Measurements from ENCODE around the gene LY6G5C. TPM values are rescaled to one million over a fixed set of nuclear protein-coding genes. Genes with fewer than 3 reads are reported as not detected.

Gene LY6G5C
- total RNA-seq, 1 donor from 2014 or later, result 6.5 TPM

DNA sequence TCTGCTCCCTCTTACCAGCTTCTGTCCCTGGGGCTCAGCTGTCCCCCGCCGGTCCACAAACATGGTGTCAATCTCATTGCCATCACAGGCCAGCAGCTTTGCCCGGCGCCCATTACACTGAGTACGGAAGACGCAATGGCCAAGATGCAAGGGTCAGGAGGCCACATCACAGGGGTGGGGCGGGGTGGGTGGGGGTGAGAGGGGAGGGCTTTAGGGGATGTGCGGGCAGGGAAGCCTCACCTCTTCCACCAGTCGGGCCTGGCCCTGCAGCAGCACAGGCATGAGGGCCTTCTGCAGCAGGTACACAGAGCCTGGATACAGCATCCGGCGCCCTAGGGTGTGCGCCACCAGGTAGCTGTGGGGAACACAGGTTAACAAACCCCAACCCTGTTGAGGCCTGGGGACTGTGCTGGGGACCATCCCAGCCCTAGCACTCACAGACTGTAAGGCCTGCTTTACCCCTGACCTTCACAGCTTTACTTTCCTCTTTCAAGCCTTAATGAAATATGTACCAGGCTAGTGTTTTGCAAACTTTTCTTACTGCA, 10.8 kb upstream of the LY6G5C start:
- TF ChIP-seq, protein P1, sequence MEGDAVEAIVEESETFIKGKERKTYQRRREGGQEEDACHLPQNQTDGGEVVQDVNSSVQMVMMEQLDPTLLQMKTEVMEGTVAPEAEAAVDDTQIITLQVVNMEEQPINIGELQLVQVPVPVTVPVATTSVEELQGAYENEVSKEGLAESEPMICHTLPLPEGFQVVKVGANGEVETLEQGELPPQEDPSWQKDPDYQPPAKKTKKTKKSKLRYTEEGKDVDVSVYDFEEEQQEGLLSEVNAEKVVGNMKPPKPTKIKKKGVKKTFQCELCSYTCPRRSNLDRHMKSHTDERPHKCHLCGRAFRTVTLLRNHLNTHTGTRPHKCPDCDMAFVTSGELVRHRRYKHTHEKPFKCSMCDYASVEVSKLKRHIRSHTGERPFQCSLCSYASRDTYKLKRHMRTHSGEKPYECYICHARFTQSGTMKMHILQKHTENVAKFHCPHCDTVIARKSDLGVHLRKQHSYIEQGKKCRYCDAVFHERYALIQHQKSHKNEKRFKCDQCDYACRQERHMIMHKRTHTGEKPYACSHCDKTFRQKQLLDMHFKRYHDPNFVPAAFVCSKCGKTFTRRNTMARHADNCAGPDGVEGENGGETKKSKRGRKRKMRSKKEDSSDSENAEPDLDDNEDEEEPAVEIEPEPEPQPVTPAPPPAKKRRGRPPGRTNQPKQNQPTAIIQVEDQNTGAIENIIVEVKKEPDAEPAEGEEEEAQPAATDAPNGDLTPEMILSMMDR (IDR thresholded peaks at IDR 0.05; ENCODE audit: unreplicated experiment), result no peak
- Mint-ChIP-seq H3K9me3 (ENCODE audit: low read depth) (no peaks in the 10 kb centered on the region), H3K36me3 (ENCODE audit: insufficient read depth) (peaks cover 22% of the 10 kb centered on the region), H3K27ac (peak overlapping the region; percentile 67), H3K27me3 (no peaks in the 10 kb centered on the region), H3K4me1 (ENCODE audit: low read depth) (peaks cover 11% of the 10 kb centered on the region), H3K4me3 (ENCODE audit: low read depth) (no peak overlapping the region)
- DNase-seq (ENCODE audit: low spot score, unreplicated experiment), result no peak

DNA sequence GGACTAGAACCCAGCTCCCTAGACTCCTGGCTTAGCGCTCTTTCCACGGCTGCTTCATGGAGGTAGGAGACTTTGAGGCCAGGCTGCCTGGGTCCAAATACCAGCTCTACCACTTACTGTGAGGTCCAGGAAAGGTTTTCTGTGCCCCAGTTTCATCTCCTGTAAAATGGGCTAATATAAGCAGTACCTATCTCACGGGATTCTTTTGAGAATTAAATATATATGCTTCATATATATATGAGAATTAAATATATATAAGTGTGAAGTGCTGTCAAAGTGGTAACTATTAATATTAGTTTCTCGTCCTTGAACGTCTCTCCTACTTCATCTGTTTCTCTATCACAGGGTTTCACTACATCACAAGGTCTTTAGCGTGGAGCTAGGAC, 10.2 kb upstream of the LY6G5C start:
- H3K27me3 Mint-ChIP-seq, result no peaks in the 10 kb centered on the region
- no peak for DNase-seq (ENCODE audit: low spot score, unreplicated experiment)
- no peaks in the 10 kb centered on the region for H3K9me3 Mint-ChIP-seq (ENCODE audit: low read depth)
- peaks cover 25% of the 10 kb centered on the region for H3K36me3 Mint-ChIP-seq (ENCODE audit: insufficient read depth)
- TF ChIP-seq, protein P1 (IDR thresholded peaks at IDR 0.05; ENCODE audit: unreplicated experiment), result no peak
- no peak overlapping the region for H3K4me3 Mint-ChIP-seq (ENCODE audit: low read depth)
- H3K4me1 Mint-ChIP-seq (ENCODE audit: low read depth), result peaks cover 11% of the 10 kb centered on the region
- H3K27ac Mint-ChIP-seq, result peak overlapping the region; percentile 96

DNA sequence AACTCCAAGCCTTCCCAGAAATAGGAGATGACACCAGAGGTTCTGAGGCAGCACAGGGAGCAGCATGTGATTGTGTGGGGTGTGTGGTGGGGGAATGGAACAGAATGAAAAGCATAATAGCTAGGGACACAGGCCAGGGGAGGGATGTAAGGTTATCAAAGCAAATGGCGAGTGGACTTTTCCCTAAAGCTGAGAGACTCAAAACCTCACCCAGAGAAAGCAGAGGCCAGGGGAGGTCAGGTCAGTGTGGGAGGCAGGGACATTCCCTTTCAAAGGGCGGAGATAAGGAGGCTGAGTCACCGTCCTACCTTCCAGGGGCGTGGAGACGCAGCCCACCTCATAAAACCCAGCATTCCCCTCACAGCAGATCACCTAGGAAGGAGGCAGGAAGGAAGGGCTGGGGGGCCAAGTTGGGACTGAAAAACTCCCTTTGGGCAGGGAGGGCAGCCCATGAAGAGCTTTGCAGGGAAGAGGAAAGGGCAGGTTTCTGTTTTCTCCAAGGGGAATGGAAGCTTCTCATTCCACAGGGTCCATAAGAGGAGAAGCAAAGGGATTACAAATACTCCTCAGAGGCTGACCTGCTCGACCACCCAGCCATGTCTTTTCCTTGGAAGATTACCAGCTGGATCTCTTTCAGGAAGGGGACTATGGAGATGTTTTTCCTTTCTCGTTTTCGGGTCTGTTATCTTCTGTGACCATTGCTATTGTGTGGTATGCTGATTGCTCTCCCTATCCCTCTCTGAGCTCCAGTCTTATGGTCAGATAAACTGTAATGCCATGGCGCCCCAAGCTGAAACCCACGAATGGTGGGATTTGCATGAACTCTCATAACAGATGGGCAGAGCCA, 9.6 kb upstream of the LY6G5C start:
- peaks cover 27% of the 10 kb centered on the region for H3K36me3 Mint-ChIP-seq (ENCODE audit: insufficient read depth)
- no peaks in the 10 kb centered on the region for H3K9me3 Mint-ChIP-seq (ENCODE audit: low read depth)
- no peak for DNase-seq (ENCODE audit: low spot score, unreplicated experiment)
- H3K27ac Mint-ChIP-seq, result peak overlapping the region; percentile 96
- H3K27me3 Mint-ChIP-seq, result no peaks in the 10 kb centered on the region
- no peak overlapping the region for H3K4me3 Mint-ChIP-seq (ENCODE audit: low read depth)
- H3K4me1 Mint-ChIP-seq (ENCODE audit: low read depth), result peaks cover 11% of the 10 kb centered on the region
- TF ChIP-seq, protein P1 (IDR thresholded peaks at IDR 0.05; ENCODE audit: unreplicated experiment), result no peak

DNA sequence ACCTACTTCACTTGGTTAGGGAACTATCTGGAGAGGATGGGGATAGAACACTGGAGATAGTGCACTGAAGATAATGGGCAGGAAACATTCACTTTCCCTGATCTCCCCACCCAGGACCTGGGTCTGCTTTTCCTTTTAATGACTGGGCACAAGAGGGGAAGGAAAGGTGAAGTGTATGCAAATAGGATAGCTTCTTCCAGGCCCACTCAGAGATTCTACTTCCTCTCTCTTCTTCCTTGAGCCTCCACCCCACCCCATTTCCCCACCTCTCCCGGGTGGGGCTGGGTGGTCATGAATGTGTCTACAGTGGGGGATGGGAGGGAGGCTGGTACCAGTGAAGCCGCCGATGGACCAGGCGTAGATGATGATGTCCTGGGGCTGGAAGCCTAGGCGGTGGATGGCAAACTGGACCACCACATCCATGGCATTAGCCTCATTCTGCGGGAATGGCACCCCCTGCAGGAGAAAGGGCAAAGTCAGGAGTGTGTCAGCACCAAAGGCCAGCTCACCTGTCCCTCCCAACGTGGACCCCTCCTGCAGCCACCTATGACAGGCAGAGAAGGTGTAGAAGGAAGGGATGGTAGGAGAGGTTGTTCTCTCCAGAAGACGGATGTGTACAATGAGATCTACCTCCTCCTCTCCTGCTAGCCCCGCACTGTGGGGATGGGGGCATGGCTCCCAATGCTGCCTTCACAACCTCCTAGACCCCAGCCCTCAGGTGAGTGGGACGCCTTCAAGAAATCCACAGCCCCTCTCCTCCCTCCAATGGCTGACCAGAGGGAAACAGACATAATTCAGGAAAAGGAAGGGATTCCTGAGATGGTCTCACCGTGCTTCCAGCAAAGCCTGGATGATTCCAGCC, 8.6 kb upstream of the LY6G5C start:
- Mint-ChIP-seq H3K27me3 (no peaks in the 10 kb centered on the region), H3K4me1 (ENCODE audit: low read depth) (peaks cover 11% of the 10 kb centered on the region), H3K9me3 (ENCODE audit: low read depth) (no peaks in the 10 kb centered on the region), H3K4me3 (ENCODE audit: low read depth) (no peak overlapping the region), H3K36me3 (ENCODE audit: insufficient read depth) (peaks cover 28% of the 10 kb centered on the region), H3K27ac (peak overlapping the region; percentile 96)
- TF ChIP-seq, protein P1 (IDR thresholded peaks at IDR 0.05; ENCODE audit: unreplicated experiment), result peak; percentile 44
- DNase-seq (ENCODE audit: low spot score, unreplicated experiment), result no peak
